ENCODE measurements around the gene NPHP3.

NPHP3 gene

GRCh38 chr3:132690040-132690439 lies 32.2 kb downstream of the NPHP3 start:
- ATAC-seq, result no peak
- TF ChIP-seq ESRRG (CRISPR knock-in tag; IDR thresholded peaks at IDR 0.05), result no peak
- no peak for TF ChIP-seq CSDC2 (CRISPR knock-in tag; IDR thresholded peaks at IDR 0.05)
- TF ChIP-seq SNAI2 (CRISPR knock-in tag; IDR thresholded peaks at IDR 0.05), result no peak
- TF ChIP-seq OSR1 (CRISPR knock-in tag; IDR thresholded peaks at IDR 0.05), result no peak
- TF ChIP-seq, protein P1, sequence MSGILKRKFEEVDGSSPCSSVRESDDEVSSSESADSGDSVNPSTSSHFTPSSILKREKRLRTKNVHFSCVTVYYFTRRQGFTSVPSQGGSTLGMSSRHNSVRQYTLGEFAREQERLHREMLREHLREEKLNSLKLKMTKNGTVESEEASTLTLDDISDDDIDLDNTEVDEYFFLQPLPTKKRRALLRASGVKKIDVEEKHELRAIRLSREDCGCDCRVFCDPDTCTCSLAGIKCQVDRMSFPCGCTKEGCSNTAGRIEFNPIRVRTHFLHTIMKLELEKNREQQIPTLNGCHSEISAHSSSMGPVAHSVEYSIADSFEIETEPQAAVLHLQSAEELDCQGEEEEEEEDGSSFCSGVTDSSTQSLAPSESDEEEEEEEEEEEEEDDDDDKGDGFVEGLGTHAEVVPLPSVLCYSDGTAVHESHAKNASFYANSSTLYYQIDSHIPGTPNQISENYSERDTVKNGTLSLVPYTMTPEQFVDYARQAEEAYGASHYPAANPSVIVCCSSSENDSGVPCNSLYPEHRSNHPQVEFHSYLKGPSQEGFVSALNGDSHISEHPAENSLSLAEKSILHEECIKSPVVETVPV (CRISPR knock-in tag; IDR thresholded peaks at IDR 0.05), result no peak
- no peak for TF ChIP-seq ZFP30 (CRISPR knock-in tag; IDR thresholded peaks at IDR 0.05)
- TF ChIP-seq, protein P2, sequence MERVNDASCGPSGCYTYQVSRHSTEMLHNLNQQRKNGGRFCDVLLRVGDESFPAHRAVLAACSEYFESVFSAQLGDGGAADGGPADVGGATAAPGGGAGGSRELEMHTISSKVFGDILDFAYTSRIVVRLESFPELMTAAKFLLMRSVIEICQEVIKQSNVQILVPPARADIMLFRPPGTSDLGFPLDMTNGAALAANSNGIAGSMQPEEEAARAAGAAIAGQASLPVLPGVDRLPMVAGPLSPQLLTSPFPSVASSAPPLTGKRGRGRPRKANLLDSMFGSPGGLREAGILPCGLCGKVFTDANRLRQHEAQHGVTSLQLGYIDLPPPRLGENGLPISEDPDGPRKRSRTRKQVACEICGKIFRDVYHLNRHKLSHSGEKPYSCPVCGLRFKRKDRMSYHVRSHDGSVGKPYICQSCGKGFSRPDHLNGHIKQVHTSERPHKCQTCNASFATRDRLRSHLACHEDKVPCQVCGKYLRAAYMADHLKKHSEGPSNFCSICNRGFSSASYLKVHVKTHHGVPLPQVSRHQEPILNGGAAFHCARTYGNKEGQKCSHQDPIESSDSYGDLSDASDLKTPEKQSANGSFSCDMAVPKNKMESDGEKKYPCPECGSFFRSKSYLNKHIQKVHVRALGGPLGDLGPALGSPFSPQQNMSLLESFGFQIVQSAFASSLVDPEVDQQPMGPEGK (CRISPR knock-in tag; IDR thresholded peaks at IDR 0.05; ENCODE audit: borderline replicate concordance), result no peak
- TF ChIP-seq PPARA (CRISPR knock-in tag; IDR thresholded peaks at IDR 0.05; ENCODE audit: borderline replicate concordance), result no peak
- TF ChIP-seq ZFP3 (CRISPR knock-in tag; IDR thresholded peaks at IDR 0.05), result no peak
- TF ChIP-seq GLIS3 (CRISPR knock-in tag; IDR thresholded peaks at IDR 0.05), result no peak
- TF ChIP-seq BACH2 (CRISPR knock-in tag; IDR thresholded peaks at IDR 0.05; ENCODE audit: borderline replicate concordance), result no peak
- TF ChIP-seq ARNTL (CRISPR knock-in tag; IDR thresholded peaks at IDR 0.05; ENCODE audit: borderline replicate concordance, low read depth), result no peak
- TF ChIP-seq ZNF8 (CRISPR knock-in tag; IDR thresholded peaks at IDR 0.05), result no peak
- TF ChIP-seq TOX (CRISPR knock-in tag; IDR thresholded peaks at IDR 0.05; ENCODE audit: borderline replicate concordance), result no peak
- TF ChIP-seq ZNF565 (CRISPR knock-in tag; conservative IDR thresholded peaks at IDR 0.05; ENCODE audit: low read depth), result no peak

GRCh38 chr3:132682201-132682600 lies 40.0 kb downstream of the NPHP3 start:
- no peak for TF ChIP-seq ZFP30 (CRISPR knock-in tag; IDR thresholded peaks at IDR 0.05)
- no peak for TF ChIP-seq ZNF70 (CRISPR knock-in tag; IDR thresholded peaks at IDR 0.05)
- TF ChIP-seq, protein P3, sequence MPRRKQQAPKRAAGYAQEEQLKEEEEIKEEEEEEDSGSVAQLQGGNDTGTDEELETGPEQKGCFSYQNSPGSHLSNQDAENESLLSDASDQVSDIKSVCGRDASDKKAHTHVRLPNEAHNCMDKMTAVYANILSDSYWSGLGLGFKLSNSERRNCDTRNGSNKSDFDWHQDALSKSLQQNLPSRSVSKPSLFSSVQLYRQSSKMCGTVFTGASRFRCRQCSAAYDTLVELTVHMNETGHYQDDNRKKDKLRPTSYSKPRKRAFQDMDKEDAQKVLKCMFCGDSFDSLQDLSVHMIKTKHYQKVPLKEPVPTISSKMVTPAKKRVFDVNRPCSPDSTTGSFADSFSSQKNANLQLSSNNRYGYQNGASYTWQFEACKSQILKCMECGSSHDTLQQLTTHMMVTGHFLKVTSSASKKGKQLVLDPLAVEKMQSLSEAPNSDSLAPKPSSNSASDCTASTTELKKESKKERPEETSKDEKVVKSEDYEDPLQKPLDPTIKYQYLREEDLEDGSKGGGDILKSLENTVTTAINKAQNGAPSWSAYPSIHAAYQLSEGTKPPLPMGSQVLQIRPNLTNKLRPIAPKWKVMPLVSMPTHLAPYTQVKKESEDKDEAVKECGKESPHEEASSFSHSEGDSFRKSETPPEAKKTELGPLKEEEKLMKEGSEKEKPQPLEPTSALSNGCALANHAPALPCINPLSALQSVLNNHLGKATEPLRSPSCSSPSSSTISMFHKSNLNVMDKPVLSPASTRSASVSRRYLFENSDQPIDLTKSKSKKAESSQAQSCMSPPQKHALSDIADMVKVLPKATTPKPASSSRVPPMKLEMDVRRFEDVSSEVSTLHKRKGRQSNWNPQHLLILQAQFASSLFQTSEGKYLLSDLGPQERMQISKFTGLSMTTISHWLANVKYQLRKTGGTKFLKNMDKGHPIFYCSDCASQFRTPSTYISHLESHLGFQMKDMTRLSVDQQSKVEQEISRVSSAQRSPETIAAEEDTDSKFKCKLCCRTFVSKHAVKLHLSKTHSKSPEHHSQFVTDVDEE (CRISPR knock-in tag; IDR thresholded peaks at IDR 0.05), result no peak
- no peak for TF ChIP-seq PPARA (CRISPR knock-in tag; IDR thresholded peaks at IDR 0.05; ENCODE audit: borderline replicate concordance)
- TF ChIP-seq, protein P1 (CRISPR knock-in tag; IDR thresholded peaks at IDR 0.05), result no peak
- no peak for TF ChIP-seq ZFP3 (CRISPR knock-in tag; IDR thresholded peaks at IDR 0.05)
- TF ChIP-seq TCF4 (CRISPR knock-in tag; IDR thresholded peaks at IDR 0.05; ENCODE audit: borderline replicate concordance), result no peak
- TF ChIP-seq ISL1 (CRISPR knock-in tag; IDR thresholded peaks at IDR 0.05), result no peak
- TF ChIP-seq OSR1 (CRISPR knock-in tag; IDR thresholded peaks at IDR 0.05), result no peak
- TF ChIP-seq ESRRG (CRISPR knock-in tag; IDR thresholded peaks at IDR 0.05), result no peak
- TF ChIP-seq BACH2 (CRISPR knock-in tag; IDR thresholded peaks at IDR 0.05; ENCODE audit: borderline replicate concordance), result no peak
- no peak for TF ChIP-seq SNAI2 (CRISPR knock-in tag; IDR thresholded peaks at IDR 0.05)
- TF ChIP-seq, protein P2 (CRISPR knock-in tag; IDR thresholded peaks at IDR 0.05; ENCODE audit: borderline replicate concordance), result no peak
- no peak for TF ChIP-seq CREB5 (CRISPR knock-in tag; IDR thresholded peaks at IDR 0.05; ENCODE audit: low read depth)
- no peak for TF ChIP-seq RARB (CRISPR knock-in tag; IDR thresholded peaks at IDR 0.05)
- no peak for TF ChIP-seq ARNTL (CRISPR knock-in tag; IDR thresholded peaks at IDR 0.05; ENCODE audit: borderline replicate concordance, low read depth)
- TF ChIP-seq ZNF8 (CRISPR knock-in tag; IDR thresholded peaks at IDR 0.05), result no peak
- no peak for ATAC-seq

Measured in SK-N-SH treated with all-trans-retinoic acid at 6 μM for 48 hours (cell line).